Measurements from ENCODE around the gene ZNF649. TPM values are rescaled to one million over a fixed set of nuclear protein-coding genes. Genes with fewer than 3 reads are reported as not detected.
A peak's percentile ranks its signal among the peaks of the same experiment; 100 is the strongest.

Gene ZNF649
- total RNA-seq, 2 experiments from 2014 or later = 13.0 to 13.2 TPM

- Mint-ChIP-seq H3K4me1 (ENCODE audit: low read depth) (peaks cover 21% of the 10 kb centered on the region), H3K27ac (no peak overlapping the region), H3K36me3 (ENCODE audit: low read depth) (peaks cover 100% of the 10 kb centered on the region), H3K9me3 (peaks cover 18% of the 10 kb centered on the region), H3K27me3 (no peaks in the 10 kb centered on the region), H3K4me3 (no peak overlapping the region)
- ChIA-PET POLR2A (no interaction called here), CTCF (no interaction called here)
- ATAC-seq (ENCODE audit: poor library complexity) (no peak), DNase-seq (no peak)
- Histone ChIP-seq H3K36me3 (ENCODE audit: insufficient read depth, low read length) (peaks cover 60% of the 10 kb centered on the region), H3K4me3 (ENCODE audit: low read length) (no peak overlapping the region), H3K27me3 (ENCODE audit: control insufficient read depth in 1 of 2, insufficient read depth in 2 of 2, low read length in 2 of 2) (no peaks in the 10 kb centered on the region), H3K9me3 (ENCODE audit: control insufficient read depth in 1 of 2, insufficient read depth in 1 of 2, low read length in 2 of 2) (peaks cover 40 to 98% of the 10 kb centered on the region in 2 experiments), H3K27ac (ENCODE audit: low read depth in 1 of 2, low read length in 2 of 2) (no peak overlapping the region), H3K4me1 (ENCODE audit: insufficient read depth, low read length) (peaks cover 7% of the 10 kb centered on the region)
- intact Hi-C loops (cut with DNase I, micrococcal nuclease) = no loop called here
- no peak for TF ChIP-seq CTCF (IDR thresholded peaks at IDR 0.05)
Measured at GRCh38 chr19:51891193-51891747, 13.5 kb downstream of the ZNF649 start.

GRCh38 chr19:51889934-51890333, 14.9 kb downstream of the ZNF649 start:
- no peak for DNase-seq
- TF ChIP-seq CTCF (IDR thresholded peaks at IDR 0.05) = no peak
- POLR2A ChIA-PET = no interaction called here
- Mint-ChIP-seq H3K9me3 (peaks cover 12% of the 10 kb centered on the region), H3K4me3 (no peak overlapping the region), H3K4me1 (ENCODE audit: low read depth) (peaks cover 21% of the 10 kb centered on the region), H3K36me3 (ENCODE audit: low read depth) (peaks cover 100% of the 10 kb centered on the region), H3K27ac (no peak overlapping the region), H3K27me3 (no peaks in the 10 kb centered on the region)
- H3K27me3 ChIP-seq (ENCODE audit: control insufficient read depth in 1 of 2, insufficient read depth in 2 of 2, low read length in 2 of 2) = no peaks in the 10 kb centered on the region
- H3K27ac ChIP-seq (ENCODE audit: low read depth in 1 of 2, low read length in 2 of 2) = no peak overlapping the region
- intact Hi-C loops (cut with DNase I, micrococcal nuclease) = loop anchor here (5.0 kb wide), 2 partner anchors 37 to 97 kb away; partner anchors contain the start of genes ZNF350 (in 1 of the 2) and ZNF613 (in 1 of the 2)
- peaks cover 48% of the 10 kb centered on the region for H3K36me3 ChIP-seq (ENCODE audit: insufficient read depth, low read length)
- ATAC-seq (ENCODE audit: poor library complexity) = no peak
- peaks cover 38 to 100% of the 10 kb centered on the region in 2 experiments for H3K9me3 ChIP-seq (ENCODE audit: control insufficient read depth in 1 of 2, insufficient read depth in 1 of 2, low read length in 2 of 2)
- H3K4me3 ChIP-seq (ENCODE audit: low read length) = no peak overlapping the region
- CTCF ChIA-PET = no interaction called here
- peaks cover 7% of the 10 kb centered on the region for H3K4me1 ChIP-seq (ENCODE audit: insufficient read depth, low read length)

- Histone ChIP-seq H3K9me3 (ENCODE audit: control insufficient read depth in 1 of 2, insufficient read depth in 1 of 2, low read length in 2 of 2) (peaks cover 42 to 99% of the 10 kb centered on the region in 2 experiments), H3K4me3 (ENCODE audit: low read length) (peak within 1 kb of the TSS; percentile 51), H3K36me3 (ENCODE audit: insufficient read depth, low read length) (peaks cover 28% of the 10 kb centered on the region), H3K4me1 (ENCODE audit: insufficient read depth, low read length) (peaks cover 7% of the 10 kb centered on the region), H3K27me3 (ENCODE audit: control insufficient read depth in 1 of 2, insufficient read depth in 2 of 2, low read length in 2 of 2) (no peaks in the 10 kb centered on the region), H3K27ac (ENCODE audit: low read depth in 1 of 2, low read length in 2 of 2) (peak within 1 kb of the TSS in 1 of 2 donors; percentile 20)
- peak within 1 kb of the TSS; percentile 87 for H3K27ac Mint-ChIP-seq
- peak within 1 kb of the TSS; percentile 97 for H3K4me3 Mint-ChIP-seq
- no peak for TF ChIP-seq CTCF (IDR thresholded peaks at IDR 0.05)
- peaks cover 17% of the 10 kb centered on the region for H3K4me1 Mint-ChIP-seq (ENCODE audit: low read depth)
- ChIA-PET CTCF (no interaction called here), POLR2A (no interaction called here)
- intact Hi-C loops (cut with DNase I, micrococcal nuclease) = loop anchor here (5.0 kb wide), 2 partner anchors 39 to 99 kb away; partner anchors contain the start of genes ZNF350 (in 1 of the 2) and ZNF613 (in 1 of the 2)
- peaks cover 7% of the 10 kb centered on the region for H3K9me3 Mint-ChIP-seq
- H3K36me3 Mint-ChIP-seq (ENCODE audit: low read depth) = peaks cover 97% of the 10 kb centered on the region
- ATAC-seq (ENCODE audit: poor library complexity) (peak; percentile 89), DNase-seq (peak; percentile 27 to 85 (median 60))
- no peaks in the 10 kb centered on the region for H3K27me3 Mint-ChIP-seq
Measured at GRCh38 chr19:51887522-51888498, 17.0 kb downstream of the ZNF649 start, which contains the start of gene ZNF577. Gene ZNF577 (minus strand): TSS chr19:51887951. CDS start chr19:51880382, 7,569 bp downstream.
